ENCODE results near the gene LMO1.

DNA sequence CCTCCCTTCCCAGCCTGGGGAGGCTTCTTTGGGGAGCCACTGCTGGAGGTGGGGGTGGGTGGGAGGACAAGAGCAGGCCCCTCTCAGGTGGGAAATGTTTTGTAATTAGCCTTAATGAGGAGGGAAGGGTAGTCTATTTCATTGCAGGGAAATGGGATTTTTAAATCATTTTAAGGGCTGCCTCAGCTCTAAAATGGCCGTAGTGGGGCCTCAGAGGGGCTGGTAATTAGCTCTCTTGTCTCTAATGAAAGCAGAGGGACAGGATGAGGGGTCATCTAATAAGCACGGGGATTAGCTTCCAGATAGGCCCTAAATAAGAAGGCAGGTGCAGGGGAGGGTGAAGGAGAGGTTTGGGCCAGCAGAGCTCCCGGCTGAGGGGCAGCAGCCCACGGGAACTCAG lies 46.5 kb downstream of the LMO1 start:
- TF ChIP-seq, protein P1, sequence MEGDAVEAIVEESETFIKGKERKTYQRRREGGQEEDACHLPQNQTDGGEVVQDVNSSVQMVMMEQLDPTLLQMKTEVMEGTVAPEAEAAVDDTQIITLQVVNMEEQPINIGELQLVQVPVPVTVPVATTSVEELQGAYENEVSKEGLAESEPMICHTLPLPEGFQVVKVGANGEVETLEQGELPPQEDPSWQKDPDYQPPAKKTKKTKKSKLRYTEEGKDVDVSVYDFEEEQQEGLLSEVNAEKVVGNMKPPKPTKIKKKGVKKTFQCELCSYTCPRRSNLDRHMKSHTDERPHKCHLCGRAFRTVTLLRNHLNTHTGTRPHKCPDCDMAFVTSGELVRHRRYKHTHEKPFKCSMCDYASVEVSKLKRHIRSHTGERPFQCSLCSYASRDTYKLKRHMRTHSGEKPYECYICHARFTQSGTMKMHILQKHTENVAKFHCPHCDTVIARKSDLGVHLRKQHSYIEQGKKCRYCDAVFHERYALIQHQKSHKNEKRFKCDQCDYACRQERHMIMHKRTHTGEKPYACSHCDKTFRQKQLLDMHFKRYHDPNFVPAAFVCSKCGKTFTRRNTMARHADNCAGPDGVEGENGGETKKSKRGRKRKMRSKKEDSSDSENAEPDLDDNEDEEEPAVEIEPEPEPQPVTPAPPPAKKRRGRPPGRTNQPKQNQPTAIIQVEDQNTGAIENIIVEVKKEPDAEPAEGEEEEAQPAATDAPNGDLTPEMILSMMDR (IDR thresholded peaks at IDR 0.05): no peak
- TF ChIP-seq POLR2A (IDR thresholded peaks at IDR 0.05): no peak
